Activated gamma-delta T cell treated with anti-CD3 and anti-CD28 coated beads, Interleukin-2, amount 50 U/mL, for 16 hours (primary cell): Measurements from ENCODE around the gene SLC1A5.
A peak's percentile ranks its signal among the peaks of the same experiment; 100 is the strongest.
"Not testable (repeated sequence)": the region's sequence is repeated elsewhere in the genome, so short reads cannot be mapped to it uniquely, and the experiment has no call there.

ENCODE experiments used
- DNase-seq: peaks from one replicate; pipeline ENCODE4 v3.0.0-alpha.2; 2020; ENCODE audit warnings: low read depth

SLC1A5 gene

DNA sequence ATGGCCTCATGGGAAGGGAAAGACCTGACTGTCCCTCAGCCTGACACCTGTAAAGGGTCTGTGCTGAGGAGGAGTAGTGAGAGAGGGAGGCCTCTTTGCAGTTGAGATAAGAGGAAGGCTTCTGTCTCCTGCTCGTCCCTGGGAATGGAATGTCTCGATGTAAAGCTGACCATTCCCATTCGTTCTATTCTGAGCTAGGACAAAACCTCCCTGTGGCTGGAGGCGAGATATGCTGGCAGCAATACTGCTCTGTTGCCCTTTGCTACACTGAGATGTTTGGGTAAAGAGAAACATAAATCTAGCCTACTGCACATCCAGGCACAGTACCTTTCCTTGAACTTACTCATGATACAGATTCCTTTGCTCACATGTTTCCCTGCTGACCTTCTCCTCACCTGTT lies 19.6 kb downstream of the SLC1A5 start:
- not testable (repeated sequence) for DNase-seq

DNA sequence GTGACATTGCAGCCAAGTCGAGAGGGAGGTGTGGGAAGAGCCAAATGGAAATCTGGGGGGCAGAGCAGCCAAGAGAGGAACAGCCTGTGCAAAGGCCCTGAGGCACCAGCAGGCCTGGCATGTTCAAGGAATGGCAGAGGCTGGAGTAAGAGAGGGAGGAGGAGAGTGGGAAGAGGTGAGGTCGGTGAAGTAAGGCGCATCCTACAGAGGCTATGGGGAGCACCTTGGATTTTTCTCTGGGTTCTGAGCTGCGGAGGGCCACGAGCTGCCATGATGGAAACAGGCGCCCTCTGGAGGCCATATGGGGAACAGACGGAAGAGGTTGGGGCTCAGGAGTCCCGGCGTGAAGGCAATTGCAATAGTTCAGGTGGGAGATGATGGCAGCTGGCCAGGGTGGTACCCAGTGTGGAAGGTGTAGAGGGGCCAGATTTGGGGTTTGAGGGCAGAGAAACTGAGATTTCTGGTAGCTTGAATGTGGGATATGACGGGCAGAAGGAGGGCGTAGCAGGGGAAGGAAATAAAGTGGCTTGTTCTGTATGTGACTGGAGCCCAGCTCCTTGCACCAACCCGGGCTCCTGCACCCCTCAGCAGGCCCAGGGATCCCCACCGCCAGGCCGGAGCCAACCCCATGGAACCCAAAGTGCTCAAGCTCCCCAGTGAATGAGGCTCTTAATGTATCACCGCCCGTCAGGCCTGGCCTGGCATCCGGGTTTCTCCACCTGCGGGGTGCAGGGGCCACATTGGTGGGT lies 21.7 kb downstream of the SLC1A5 start:
- peak; percentile 46 for DNase-seq

DNA sequence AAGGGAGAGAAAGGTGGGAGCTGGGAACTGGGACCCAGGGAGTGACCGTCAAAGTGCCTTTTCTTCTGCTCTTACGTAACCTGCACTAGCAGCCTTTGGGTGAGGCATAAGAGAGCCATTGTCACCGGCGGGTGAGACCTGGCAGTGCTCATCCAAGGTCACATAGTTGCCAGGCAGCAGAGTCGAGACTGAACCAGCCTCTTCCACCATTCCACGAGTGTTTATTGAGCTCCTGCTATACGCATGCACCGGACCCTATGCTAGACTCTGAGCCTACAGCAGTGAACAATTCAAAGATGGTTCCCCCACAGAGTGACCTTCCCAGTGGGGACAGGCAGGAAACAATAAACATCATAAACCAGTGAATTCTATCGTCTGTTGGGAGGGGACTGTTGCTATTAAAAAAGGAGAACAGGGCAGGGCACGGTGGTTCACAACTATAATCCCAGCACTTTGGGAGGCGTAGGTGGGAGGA lies 23.5 kb downstream of the SLC1A5 start:
- no peak for DNase-seq

- DNase-seq: no peak
Measured at GRCh38 chr19:46762245-46762890, 26.0 kb downstream of the SLC1A5 start.

DNA sequence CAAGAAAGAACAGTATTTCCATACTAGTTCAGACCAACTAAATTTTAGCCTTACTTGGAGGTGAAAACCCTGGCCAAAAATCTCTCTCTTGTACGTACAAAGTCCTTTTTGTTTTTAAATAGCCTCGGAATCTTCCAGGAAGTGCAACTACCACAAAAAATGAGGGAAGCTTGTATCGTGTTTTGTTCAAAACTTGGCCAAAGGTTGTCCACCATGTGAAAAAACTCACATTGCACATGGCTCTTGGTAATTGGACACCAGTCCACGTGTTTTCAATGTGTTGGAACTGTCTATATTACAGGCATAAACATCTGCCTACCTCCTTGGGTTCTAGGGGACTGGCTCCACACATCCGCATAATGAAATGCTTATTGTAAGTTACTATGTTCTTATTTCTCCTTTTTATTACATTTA lies 27.0 kb downstream of the SLC1A5 start:
- no peak for DNase-seq

DNA sequence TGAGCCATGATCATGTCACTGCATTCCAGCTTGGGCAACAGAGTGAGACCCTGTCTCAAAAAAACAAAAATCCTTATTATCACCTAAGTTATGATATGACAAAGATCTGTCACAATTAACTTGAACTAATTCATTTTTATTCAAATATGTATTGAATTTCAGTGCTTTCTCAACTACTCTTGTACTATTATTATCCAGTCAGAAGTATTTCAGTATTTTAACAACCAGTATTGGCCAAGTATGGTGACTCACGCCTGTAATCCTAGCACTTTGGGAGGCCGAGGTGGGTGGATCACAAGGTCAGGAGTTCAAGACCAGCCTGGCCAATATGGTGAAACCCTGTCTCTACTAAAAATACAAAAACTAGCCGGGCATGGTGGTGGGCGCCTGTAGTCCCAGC lies 27.5 kb downstream of the SLC1A5 start:
- DNase-seq: not testable (repeated sequence)

GRCh38 chr19:46760363-46760762 lies 28.0 kb downstream of the SLC1A5 start:
- DNase-seq: no peak

- DNase-seq: no peak
Measured at GRCh38 chr19:46759817-46760333, 28.5 kb downstream of the SLC1A5 start.

DNA sequence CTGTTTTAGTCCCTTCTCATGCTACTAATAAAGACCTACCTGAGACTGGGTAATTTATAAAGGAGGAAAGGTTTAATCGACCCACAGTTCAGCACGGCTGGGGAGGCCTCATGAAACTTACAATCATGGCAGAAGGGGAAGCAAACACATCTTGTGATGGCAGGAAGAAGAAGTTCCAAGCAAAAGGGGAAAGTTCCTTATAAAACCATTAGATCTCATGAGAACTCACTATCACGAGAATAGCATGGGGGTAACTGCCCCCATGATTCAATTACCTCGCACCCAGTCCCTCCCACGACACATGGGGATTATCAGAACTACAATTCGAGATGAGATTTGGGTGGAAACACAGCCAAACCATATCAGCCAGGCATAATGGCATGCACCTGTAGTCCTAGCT lies 29.2 kb downstream of the SLC1A5 start:
- DNase-seq: no peak

GRCh38 chr19:46756544-46756888 lies 31.9 kb downstream of the SLC1A5 start:
- no peak for DNase-seq

GRCh38 chr19:46755853-46756543 lies 32.4 kb downstream of the SLC1A5 start:
- no peak for DNase-seq

DNA sequence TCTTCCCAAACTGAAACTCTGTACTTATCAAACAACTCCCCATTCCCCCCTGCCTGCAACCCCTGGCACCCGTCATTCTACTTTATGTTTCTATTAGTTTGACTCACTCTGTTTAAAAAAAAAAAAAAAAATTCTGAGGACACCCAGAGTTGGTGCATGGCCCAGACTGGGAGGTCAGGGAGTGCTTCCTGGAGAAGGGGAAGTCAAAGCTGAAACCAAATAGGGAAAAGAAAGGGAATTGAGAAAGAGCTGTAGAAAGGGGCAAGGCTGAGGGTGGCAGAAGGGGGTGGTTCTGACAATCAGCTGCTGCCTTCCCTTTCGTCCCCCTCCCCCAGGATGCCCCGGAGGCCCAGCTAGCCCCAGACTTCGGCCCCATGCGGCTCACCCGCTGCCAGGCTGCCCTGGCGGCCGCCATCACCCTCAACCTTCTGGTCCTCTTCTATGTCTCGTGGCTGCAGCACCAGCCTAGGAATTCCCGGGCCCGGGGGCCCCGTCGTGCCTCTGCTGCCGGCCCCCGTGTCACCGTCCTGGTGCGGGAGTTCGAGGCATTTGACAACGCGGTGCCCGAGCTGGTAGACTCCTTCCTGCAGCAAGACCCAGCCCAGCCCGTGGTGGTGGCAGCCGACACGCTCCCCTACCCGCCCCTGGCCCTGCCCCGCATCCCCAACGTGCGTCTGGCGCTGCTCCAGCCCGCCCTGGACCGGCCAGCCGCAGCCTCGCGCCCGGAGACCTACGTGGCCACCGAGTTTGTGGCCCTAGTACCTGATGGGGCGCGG lies 33.1 kb downstream of the SLC1A5 start:
- DNase-seq: no peak

GRCh38 chr19:46753420-46754155 lies 34.8 kb downstream of the SLC1A5 start:
- DNase-seq: peak; percentile 59

- DNase-seq: peak; percentile 67
Measured at GRCh38 chr19:46748325-46749109, 39.9 kb downstream of the SLC1A5 start.

GRCh38 chr19:46746281-46747057 lies 41.9 kb downstream of the SLC1A5 start, which contains the start of gene STRN4:
Gene STRN4, minus strand, starts transcription at chr19:46746450. Its CDS starts 20 bp downstream, at chr19:46746430.
- peak; percentile 33 for DNase-seq

DNA sequence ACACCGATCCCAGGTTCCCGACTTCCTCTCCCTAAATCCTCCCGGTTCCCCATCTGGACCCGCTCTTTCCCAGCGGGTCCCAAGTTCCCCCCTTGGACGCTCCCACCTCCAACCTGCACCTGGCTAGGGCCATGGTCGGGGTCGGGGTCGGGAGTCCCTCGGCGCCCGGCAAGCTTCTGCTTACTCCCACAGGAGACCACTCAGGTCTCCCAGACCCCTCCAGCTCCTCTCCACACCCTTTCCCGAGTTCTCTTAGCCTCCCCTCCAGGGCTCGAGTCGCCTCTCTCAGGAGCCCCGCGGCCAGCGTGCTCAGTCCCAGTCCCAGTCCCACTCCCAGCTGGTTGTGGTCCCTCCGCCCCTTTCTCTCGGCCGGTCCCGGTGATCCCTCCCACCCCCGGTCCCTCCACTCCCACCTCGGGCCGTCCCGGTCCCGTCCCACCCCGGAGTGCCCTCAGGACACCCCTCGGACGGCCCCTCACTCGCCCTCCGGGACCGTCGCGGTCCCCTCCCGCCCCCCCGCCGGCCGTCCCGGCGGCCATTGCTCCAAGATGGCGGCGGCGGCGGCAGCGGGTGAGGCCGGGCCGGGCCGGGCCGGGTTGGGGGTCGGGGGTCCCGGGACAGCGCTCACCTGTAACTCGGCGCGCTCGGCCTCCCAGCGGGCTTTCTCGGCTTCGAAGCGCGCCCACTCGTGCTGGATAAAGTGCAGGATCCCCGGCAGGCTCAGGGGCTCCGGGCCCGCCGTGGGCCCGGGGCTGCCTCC lies 42.7 kb downstream of the SLC1A5 start, which contains the start of gene FKRP:
Gene FKRP (plus strand): TSS at position 537 of the 760 bp plus-strand sequence. CDS start 9,394 bp downstream, outside the sequence.
- no peak for DNase-seq

DNA sequence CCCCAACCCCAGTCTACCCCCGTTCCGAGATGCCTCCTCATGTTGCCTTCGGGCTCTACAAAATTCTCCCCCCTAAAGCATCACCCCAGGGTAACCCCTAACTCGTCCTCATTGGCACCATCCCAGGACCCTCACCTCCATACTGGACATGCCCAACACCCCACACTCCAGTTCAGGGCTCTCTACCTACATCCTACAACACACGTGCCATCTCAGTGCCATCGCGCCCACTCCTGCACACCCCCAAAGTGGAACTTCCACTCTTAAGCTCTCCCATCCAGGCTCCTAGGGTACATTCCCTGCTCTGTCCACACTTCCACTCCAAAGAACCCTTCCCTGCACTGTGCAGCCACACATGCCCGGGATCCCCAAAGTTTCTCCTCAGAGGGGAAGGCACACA lies 43.4 kb downstream of the SLC1A5 start:
- no peak for DNase-seq

- DNase-seq: no peak
Measured at GRCh38 chr19:46744005-46744691, 44.2 kb downstream of the SLC1A5 start.
